ENCODE data around the gene GMPR2. TPM values are rescaled to one million over a fixed set of nuclear protein-coding genes. Genes with fewer than 3 reads are reported as not detected.

The GMPR2 gene
- total RNA-seq, 1 donor from 2014 or later = 61.7 TPM

DNA sequence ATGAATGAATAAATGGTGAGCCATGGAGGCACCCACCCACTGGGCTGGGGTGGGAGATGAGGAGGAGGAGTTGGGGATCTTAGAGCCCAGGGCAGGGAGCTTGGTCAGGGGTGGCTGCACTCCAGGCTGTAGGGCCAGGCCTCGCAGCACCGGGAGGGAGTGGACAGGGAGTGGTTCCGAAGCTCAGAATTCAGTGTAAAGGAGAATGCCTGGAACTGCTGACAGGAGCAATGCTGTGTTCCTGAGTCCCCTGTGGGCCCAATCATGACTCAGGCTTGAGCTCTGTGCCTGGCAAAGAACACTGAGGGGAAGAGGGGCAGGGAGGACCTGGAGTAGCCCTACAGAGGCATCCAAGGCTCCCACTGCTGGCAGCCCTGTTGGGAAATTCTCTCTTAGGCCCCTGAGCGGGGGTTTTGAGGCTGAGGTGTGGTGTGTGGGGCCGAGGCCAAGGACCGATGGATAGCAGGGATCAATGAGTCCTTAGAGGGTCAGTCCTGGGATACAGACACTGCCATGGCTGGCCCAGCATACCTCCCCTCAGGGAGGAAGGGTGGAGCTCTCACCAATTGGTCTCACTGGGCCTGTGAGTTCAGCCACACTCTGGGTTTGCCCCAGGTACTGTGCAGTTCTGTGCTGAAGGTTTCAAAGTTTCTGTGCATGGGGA lies 48.2 kb downstream of the GMPR2 start:
- Mint-ChIP-seq H3K9me3 (ENCODE audit: unreplicated experiment) (no peaks in the 10 kb centered on the region), H3K4me1 (ENCODE audit: unreplicated experiment) (peaks cover 5% of the 10 kb centered on the region), H3K27me3 (ENCODE audit: unreplicated experiment) (no peaks in the 10 kb centered on the region), H3K36me3 (ENCODE audit: unreplicated experiment) (no peaks in the 10 kb centered on the region), H3K4me3 (ENCODE audit: unreplicated experiment) (no peak overlapping the region), H3K27ac (ENCODE audit: unreplicated experiment) (no peak overlapping the region)
- TF ChIP-seq, protein P1, sequence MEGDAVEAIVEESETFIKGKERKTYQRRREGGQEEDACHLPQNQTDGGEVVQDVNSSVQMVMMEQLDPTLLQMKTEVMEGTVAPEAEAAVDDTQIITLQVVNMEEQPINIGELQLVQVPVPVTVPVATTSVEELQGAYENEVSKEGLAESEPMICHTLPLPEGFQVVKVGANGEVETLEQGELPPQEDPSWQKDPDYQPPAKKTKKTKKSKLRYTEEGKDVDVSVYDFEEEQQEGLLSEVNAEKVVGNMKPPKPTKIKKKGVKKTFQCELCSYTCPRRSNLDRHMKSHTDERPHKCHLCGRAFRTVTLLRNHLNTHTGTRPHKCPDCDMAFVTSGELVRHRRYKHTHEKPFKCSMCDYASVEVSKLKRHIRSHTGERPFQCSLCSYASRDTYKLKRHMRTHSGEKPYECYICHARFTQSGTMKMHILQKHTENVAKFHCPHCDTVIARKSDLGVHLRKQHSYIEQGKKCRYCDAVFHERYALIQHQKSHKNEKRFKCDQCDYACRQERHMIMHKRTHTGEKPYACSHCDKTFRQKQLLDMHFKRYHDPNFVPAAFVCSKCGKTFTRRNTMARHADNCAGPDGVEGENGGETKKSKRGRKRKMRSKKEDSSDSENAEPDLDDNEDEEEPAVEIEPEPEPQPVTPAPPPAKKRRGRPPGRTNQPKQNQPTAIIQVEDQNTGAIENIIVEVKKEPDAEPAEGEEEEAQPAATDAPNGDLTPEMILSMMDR (IDR thresholded peaks at IDR 0.05) = no peak
- DNase-seq (ENCODE audit: extremely low spot score, unreplicated experiment) = no peak

DNA sequence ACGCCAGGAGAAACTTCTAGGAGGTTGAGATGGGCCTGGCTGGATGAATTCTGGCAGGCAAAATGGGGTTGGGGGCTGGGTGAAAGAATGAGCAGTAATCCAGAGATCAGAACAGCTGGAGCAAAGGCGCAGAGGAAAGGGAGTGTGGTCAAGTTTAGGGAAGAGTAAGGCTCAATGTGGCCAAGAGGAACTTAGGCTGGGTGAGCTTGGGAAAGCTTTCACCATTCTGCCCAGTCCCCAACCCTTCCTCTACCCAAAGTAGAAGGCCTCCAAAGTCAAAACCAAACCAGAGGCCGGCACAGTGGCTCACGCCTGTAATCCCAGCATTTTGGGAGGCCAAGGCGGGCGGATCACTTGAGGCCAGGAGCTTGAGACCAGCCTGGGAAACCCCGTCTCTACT lies 48.9 kb downstream of the GMPR2 start:
- Mint-ChIP-seq H3K9me3 (ENCODE audit: unreplicated experiment) (no peaks in the 10 kb centered on the region), H3K36me3 (ENCODE audit: unreplicated experiment) (no peaks in the 10 kb centered on the region), H3K27me3 (ENCODE audit: unreplicated experiment) (no peaks in the 10 kb centered on the region), H3K4me1 (ENCODE audit: unreplicated experiment) (peaks cover 5% of the 10 kb centered on the region), H3K4me3 (ENCODE audit: unreplicated experiment) (no peak overlapping the region), H3K27ac (ENCODE audit: unreplicated experiment) (no peak overlapping the region)
- TF ChIP-seq, protein P1 (IDR thresholded peaks at IDR 0.05) = no peak
- DNase-seq (ENCODE audit: extremely low spot score, unreplicated experiment) = no peak

DNA sequence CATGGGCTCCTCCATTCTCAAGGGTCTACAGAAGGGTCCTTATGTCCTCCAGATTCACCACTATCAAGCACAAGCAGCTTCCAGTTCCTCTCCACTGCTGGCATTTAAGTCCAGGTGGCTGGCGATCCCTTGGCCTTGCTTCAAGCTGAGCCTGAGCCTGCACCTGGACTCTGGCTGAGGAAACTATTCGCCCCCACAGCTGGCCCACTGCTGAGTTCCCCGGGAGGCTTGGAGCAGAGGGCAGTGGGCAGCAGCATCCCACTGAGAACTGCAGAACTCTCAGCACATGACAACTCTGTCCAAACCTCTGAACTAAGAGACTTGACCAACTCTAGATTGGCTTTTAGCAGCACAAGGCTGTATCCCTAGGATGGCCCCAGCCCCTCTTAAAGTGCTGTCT lies 50.0 kb downstream of the GMPR2 start:
- H3K27ac Mint-ChIP-seq (ENCODE audit: unreplicated experiment) = no peak overlapping the region
- H3K4me3 Mint-ChIP-seq (ENCODE audit: unreplicated experiment) = no peak overlapping the region
- H3K4me1 Mint-ChIP-seq (ENCODE audit: unreplicated experiment) = peaks cover 5% of the 10 kb centered on the region
- DNase-seq (ENCODE audit: extremely low spot score, unreplicated experiment) = no peak
- H3K9me3 Mint-ChIP-seq (ENCODE audit: unreplicated experiment) = no peaks in the 10 kb centered on the region
- TF ChIP-seq, protein P1 (IDR thresholded peaks at IDR 0.05) = no peak
- H3K36me3 Mint-ChIP-seq (ENCODE audit: unreplicated experiment) = no peaks in the 10 kb centered on the region
- no peaks in the 10 kb centered on the region for H3K27me3 Mint-ChIP-seq (ENCODE audit: unreplicated experiment)

DNA sequence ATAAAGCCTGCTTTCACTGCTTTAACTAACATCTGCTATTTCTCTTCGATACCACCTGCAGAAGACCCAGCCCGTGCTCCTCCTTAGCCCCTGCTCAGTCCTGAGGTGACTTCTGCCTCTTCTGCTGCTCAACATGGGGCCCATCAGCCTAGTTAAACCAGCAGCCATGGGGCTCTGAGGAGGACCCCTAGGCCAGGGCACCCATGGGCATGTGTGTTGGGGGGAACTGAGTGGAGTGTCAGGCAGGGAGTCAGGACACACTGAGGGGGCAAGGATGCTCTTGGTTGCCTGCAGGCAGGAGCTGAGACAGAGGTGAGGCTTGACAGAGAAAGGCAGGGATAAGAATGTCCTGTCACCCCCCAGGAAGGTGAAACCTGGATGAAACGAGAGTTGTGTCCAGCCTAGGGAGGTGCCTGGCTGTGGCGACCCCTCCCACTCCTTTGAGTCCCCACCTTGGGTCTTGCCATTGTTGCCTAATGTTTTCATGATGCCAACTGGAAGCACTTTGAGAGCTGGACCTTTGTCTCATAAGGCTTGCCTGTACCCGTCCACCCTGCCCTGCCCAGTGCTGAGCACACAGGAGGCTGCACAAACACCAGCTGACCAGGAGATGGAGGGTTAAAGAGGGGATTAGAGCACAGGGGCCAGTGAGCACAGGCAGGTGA lies 51.2 kb downstream of the GMPR2 start:
- Mint-ChIP-seq H3K27ac (ENCODE audit: unreplicated experiment) (no peak overlapping the region), H3K4me1 (ENCODE audit: unreplicated experiment) (peaks cover 5% of the 10 kb centered on the region), H3K9me3 (ENCODE audit: unreplicated experiment) (no peaks in the 10 kb centered on the region), H3K27me3 (ENCODE audit: unreplicated experiment) (no peaks in the 10 kb centered on the region), H3K4me3 (ENCODE audit: unreplicated experiment) (no peak overlapping the region), H3K36me3 (ENCODE audit: unreplicated experiment) (no peaks in the 10 kb centered on the region)
- no peak for DNase-seq (ENCODE audit: extremely low spot score, unreplicated experiment)
- TF ChIP-seq, protein P1 (IDR thresholded peaks at IDR 0.05) = no peak

DNA sequence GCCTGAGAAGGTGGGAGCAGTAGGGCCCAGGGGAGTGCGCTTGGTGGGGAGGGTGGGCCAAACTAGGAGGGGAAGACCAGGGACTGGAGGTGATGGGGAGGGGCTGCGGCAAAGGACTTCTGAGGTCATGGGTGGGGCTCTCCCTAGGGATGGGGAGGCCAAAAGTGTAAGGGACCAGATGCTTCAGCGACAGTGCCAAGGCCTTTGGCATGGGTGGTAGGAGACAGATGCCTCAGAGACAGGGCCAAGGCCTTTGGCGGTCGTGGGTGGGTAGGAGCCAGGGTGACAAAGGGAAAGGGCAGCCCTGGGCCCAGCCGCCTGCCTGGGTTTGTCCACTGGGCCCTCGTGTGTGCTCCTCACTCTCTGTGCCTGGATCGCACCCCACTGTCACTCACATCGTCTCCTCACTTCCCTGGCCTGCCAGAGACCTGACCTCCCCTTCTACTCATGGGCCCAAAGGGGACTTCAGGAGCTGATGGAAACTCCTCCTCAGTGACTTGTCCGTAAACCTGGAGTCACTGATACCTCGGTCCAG lies 51.8 kb downstream of the GMPR2 start:
- Mint-ChIP-seq H3K9me3 (ENCODE audit: unreplicated experiment) (no peaks in the 10 kb centered on the region), H3K4me1 (ENCODE audit: unreplicated experiment) (peaks cover 5% of the 10 kb centered on the region), H3K27ac (ENCODE audit: unreplicated experiment) (no peak overlapping the region), H3K36me3 (ENCODE audit: unreplicated experiment) (no peaks in the 10 kb centered on the region), H3K27me3 (ENCODE audit: unreplicated experiment) (no peaks in the 10 kb centered on the region), H3K4me3 (ENCODE audit: unreplicated experiment) (no peak overlapping the region)
- TF ChIP-seq, protein P1 (IDR thresholded peaks at IDR 0.05) = no peak
- no peak for DNase-seq (ENCODE audit: extremely low spot score, unreplicated experiment)

Data from osteocyte (in vitro differentiated cells).